D721Med (cell line): Measurements from ENCODE around the gene ARHGEF1.

Source experiments
- DNase-seq: peaks from one replicate; pipeline ENCODE4 v3.0.0; 2011; ENCODE audit warnings: low spot score; ENCODE audit not compliant: insufficient read length
- FAIRE-seq: peaks from 2 replicates; lab custom pipeline; 2011; peaks lifted over from hg19 to GRCh38; lab: Jason Lieb, UNC
- CTCF ChIP-seq: IDR thresholded peaks from 2 replicates; pipeline ENCODE4 v1.5.1; 2012; ENCODE audit warnings: mild to moderate bottlenecking, control low read depth; ENCODE audit not compliant: insufficient read depth; ENCODE audit errors: missing control alignments

The ARHGEF1 gene

GRCh38 chr19:41906916-41907680, 24.1 kb downstream of the ARHGEF1 start:
- no peak for FAIRE-seq
- no peak for DNase-seq
- TF ChIP-seq CTCF, result no peak

GRCh38 chr19:41907994-41908615, 25.1 kb downstream of the ARHGEF1 start:
- TF ChIP-seq CTCF, result no peak
- FAIRE-seq (no peak), DNase-seq (no peak)

- DNase-seq (no peak), FAIRE-seq (no peak)
- no peak for TF ChIP-seq CTCF
These were observed 25.9 kb downstream of the ARHGEF1 start for GRCh38 chr19:41908724-41909464.

- TF ChIP-seq CTCF, result no peak
- DNase-seq (no peak), FAIRE-seq (no peak)
These were observed 26.7 kb downstream of the ARHGEF1 start for GRCh38 chr19:41909706-41910105.

- DNase-seq (no peak), FAIRE-seq (no peak)
- no peak for TF ChIP-seq CTCF
These were observed 27.4 kb downstream of the ARHGEF1 start for GRCh38 chr19:41910240-41910991.

- no peak for FAIRE-seq
- TF ChIP-seq CTCF, result no peak
- no peak for DNase-seq
These were observed 28.3 kb downstream of the ARHGEF1 start for GRCh38 chr19:41910992-41911888.
